Esophagus muscularis mucosa (tissue), 4 donors: ENCODE measurements around the gene PSMB9. TPM values are rescaled to one million over a fixed set of nuclear protein-coding genes. Genes with fewer than 3 reads are reported as not detected.
"Not testable (repeated sequence)": the region's sequence is repeated elsewhere in the genome, so short reads cannot be mapped to it uniquely, and the experiment has no call there.

ENCODE experiments used
- DNase-seq: peaks from one replicate; pipeline ENCODE4 v3.0.0-alpha.2; 2017; ENCODE audit errors: extremely low spot score
- H3K27ac ChIP-seq, 4 donors: fragments of 200-600 bp; sonication (generic); replicated peaks in 1 of 4; 1 replicate in 3 of 4; 2 replicates in 1 of 4; pipeline ENCODE4 v1.5.1; 2016 to 2019; ENCODE audit warnings: mild to moderate bottlenecking in 1 of 4
- H3K27me3 ChIP-seq, 4 donors: fragments of 200-600 bp; sonication (generic); one replicate each; pipeline versions ENCODE4 v1.5.1 to v1.6.0; 2016 to 2019
- H3K36me3 ChIP-seq, 4 donors: fragments of 200-600 bp; sonication (generic); one replicate each; pipeline ENCODE4 v1.5.1; 2016 to 2019
- H3K4me1 ChIP-seq, 4 donors: fragments of 200-600 bp; sonication (generic); one replicate each; pipeline ENCODE4 v1.5.1; 2016 to 2019
- H3K4me3 ChIP-seq, 4 donors: fragments of 200-600 bp; sonication (generic); 1 replicate in 2 of 4; 2 replicates in 2 of 4; pipeline ENCODE4 v1.5.1; 2016 to 2019; ENCODE audit warnings: mild to moderate bottlenecking in 4 of 4, moderate library complexity in 1 of 4
- H3K9me3 ChIP-seq, 4 donors: fragments of 200-600 bp; sonication (generic); 1 replicate in 3 of 4; 2 replicates in 1 of 4; pipeline ENCODE4 v1.5.1; 2016 to 2019
- CTCF ChIP-seq, 3 experiments: fragments of 200-600 bp in 2 of 3; fragments of 450-650 bp in 1 of 3; sonication (generic) in 2 of 3; IDR thresholded peaks; one replicate each; pipeline ENCODE4 v1.5.1; 2017 to 2019; ENCODE audit warnings: antibody characterized with exemption in 3 of 3, mild to moderate bottlenecking in 2 of 3, moderate library complexity in 1 of 3
- EP300 ChIP-seq: sonication (generic); formaldehyde crosslinking; IDR thresholded peaks from one replicate; pipeline ENCODE4 v1.6.1; 2017; ENCODE audit warnings: antibody characterized with exemption
- POLR2A ChIP-seq: fragments of 450-650 bp; IDR thresholded peaks from one replicate; pipeline ENCODE4 v1.6.1; 2017; ENCODE audit warnings: antibody characterized with exemption, moderate library complexity, mild to moderate bottlenecking, low read depth
- POLR2AphosphoS5 ChIP-seq, 2 donors: sonication (generic); formaldehyde crosslinking; IDR thresholded peaks; one replicate each; pipeline ENCODE4 v1.6.1; 2017; ENCODE audit warnings: antibody characterized with exemption in 2 of 2
- WGBS: methylation state at CpG from one replicate; pipeline ENCODE4 v1.1.5; 2018; 5-methylcytosine and 5-hydroxymethylcytosine counted together
- intact Hi-C: fragments of 100-400 bp; cut with DNase I; formaldehyde crosslinking; loops from one replicate; pipeline ENCODE4 v1.15.1; 2023
- total RNA-seq, 4 donors: library from RNA; depleted of rRNA; stranded (reverse); fragments of >200 nt; gene quantifications; one replicate each; pipeline versions ENCODE4 v1.1.0 to v1.2.1, GENCODE V29; 2016

Gene PSMB9
- total RNA-seq, 4 donors from 2014 or later = 9.1 to 26.2 (median 20.5) TPM

GRCh38 chr6:32876603-32877002 is 22.6 kb downstream of the PSMB9 start:
- intact Hi-C loops = no loop called here
- Histone ChIP-seq H3K4me3 (no peak overlapping the region), H3K4me1 (no peaks in the 10 kb centered on the region), H3K36me3 (no peaks in the 10 kb centered on the region), H3K9me3 (no peaks in the 10 kb centered on the region), H3K27me3 (peaks cover 0 to 25% (median 4%) of the 10 kb centered on the region in 4 donors), H3K27ac (no peak overlapping the region)
- DNase-seq = no peak
- 86% methylated on average over 2 of the region's 2 CpGs for WGBS
- TF ChIP-seq POLR2A (no peak), CTCF (IDR thresholded peaks at IDR 0.05) (no peak), EP300 (no peak), POLR2AphosphoS5 (IDR thresholded peaks at IDR 0.05) (no peak)

GRCh38 chr6:32879691-32880090 is 25.7 kb downstream of the PSMB9 start:
- Histone ChIP-seq H3K4me3 (no peak overlapping the region), H3K9me3 (no peaks in the 10 kb centered on the region), H3K27me3 (peaks cover 0 to 17% (median 4%) of the 10 kb centered on the region in 4 donors), H3K36me3 (no peaks in the 10 kb centered on the region), H3K4me1 (peaks cover 0 to 8% (median 0%) of the 10 kb centered on the region in 4 donors), H3K27ac (no peak overlapping the region)
- DNase-seq = no peak
- intact Hi-C loops = no loop called here
- 53% methylated on average over 35 of the region's 35 CpGs for WGBS
- no peak for TF ChIP-seq POLR2A
- no peak for TF ChIP-seq EP300
- no peak for TF ChIP-seq POLR2AphosphoS5 (IDR thresholded peaks at IDR 0.05)
- no peak for TF ChIP-seq CTCF (IDR thresholded peaks at IDR 0.05)

- H3K4me3 ChIP-seq, H3K27ac ChIP-seq, H3K4me1 ChIP-seq, DNase-seq, intact Hi-C loops, H3K36me3 ChIP-seq, H3K9me3 ChIP-seq: not testable (repeated sequence)
- H3K27me3 ChIP-seq = peaks cover 0 to 17% (median 4%) of the 10 kb centered on the region in 4 donors
- 88% methylated on average over 3 of the region's 3 CpGs for WGBS
Measured at GRCh38 chr6:32880962-32881361, 27.0 kb downstream of the PSMB9 start.

GRCh38 chr6:32882879-32883250 is 28.9 kb downstream of the PSMB9 start:
- WGBS = 55% methylated on average over 1 of the region's 1 CpG
- peaks cover 0 to 17% (median 4%) of the 10 kb centered on the region in 4 donors for H3K27me3 ChIP-seq
- TF ChIP-seq EP300 (no peak), CTCF (IDR thresholded peaks at IDR 0.05) (no peak), POLR2A (no peak), POLR2AphosphoS5 (IDR thresholded peaks at IDR 0.05) (no peak)
- intact Hi-C loops = no loop called here
- no peak overlapping the region for H3K27ac ChIP-seq
- no peaks in the 10 kb centered on the region for H3K9me3 ChIP-seq
- H3K4me1 ChIP-seq = peaks cover 0 to 23% (median 18%) of the 10 kb centered on the region in 4 donors
- DNase-seq = no peak
- no peaks in the 10 kb centered on the region for H3K36me3 ChIP-seq
- no peak overlapping the region for H3K4me3 ChIP-seq

GRCh38 chr6:32883789-32884188 is 29.8 kb downstream of the PSMB9 start:
- no peaks in the 10 kb centered on the region for H3K9me3 ChIP-seq
- DNase-seq = no peak
- H3K4me1 ChIP-seq = peaks cover 0 to 23% (median 18%) of the 10 kb centered on the region in 4 donors
- TF ChIP-seq CTCF (IDR thresholded peaks at IDR 0.05) (no peak), POLR2AphosphoS5 (IDR thresholded peaks at IDR 0.05) (peak in 1 of 2 donors; percentile 13)
- peak overlapping the region in 1 of 4 donors; percentile 20 for H3K27ac ChIP-seq
- peaks cover 0 to 17% (median 4%) of the 10 kb centered on the region in 4 donors for H3K27me3 ChIP-seq
- 31% methylated on average over 5 of the region's 5 CpGs for WGBS
- intact Hi-C loops = no loop called here
- no peaks in the 10 kb centered on the region for H3K36me3 ChIP-seq
- H3K4me3 ChIP-seq = no peak overlapping the region
